HG03342 (cell line): ENCODE results near the gene EXOC4.

ENCODE experiments used
- ATAC-seq: cut with Tn5 transposase; IDR thresholded peaks from one replicate; pipeline ENCODE4 v1.9.1; 2021; ENCODE audit warnings: mild to moderate bottlenecking, moderate library complexity; ENCODE audit not compliant: unreplicated experiment

Gene EXOC4

DNA sequence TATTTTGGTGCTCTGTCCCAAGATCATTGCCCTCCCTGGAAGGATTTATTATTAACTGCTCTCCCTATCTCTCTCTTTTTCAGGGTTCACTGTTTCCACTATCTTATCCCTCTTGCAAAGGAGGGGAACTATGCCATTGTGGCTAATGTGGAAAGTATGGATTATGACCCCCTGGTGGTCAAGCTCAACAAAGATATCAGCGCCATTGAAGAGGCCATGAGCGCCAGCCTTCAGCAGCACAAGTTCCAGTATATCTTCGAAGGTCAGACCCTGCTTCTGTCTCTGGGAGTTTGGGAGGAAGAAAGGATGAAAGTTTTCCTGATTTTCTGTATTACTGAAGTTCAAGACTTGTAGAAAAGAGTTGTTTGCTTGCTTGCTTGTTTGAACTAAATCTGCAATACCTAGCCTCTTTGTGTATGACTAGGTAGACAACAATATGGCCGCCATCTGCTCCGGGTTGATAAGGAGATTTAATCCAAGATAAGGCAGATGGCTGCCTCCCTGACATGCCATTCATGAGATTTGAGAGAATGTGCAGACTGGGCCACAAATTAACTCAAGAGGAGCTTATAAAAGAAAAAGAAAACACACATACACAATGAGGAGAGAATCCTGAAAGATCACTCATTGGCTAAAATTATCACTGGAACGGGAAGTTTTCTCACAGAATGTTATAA lies 752.1 kb downstream of the EXOC4 start:
- no peak for ATAC-seq

DNA sequence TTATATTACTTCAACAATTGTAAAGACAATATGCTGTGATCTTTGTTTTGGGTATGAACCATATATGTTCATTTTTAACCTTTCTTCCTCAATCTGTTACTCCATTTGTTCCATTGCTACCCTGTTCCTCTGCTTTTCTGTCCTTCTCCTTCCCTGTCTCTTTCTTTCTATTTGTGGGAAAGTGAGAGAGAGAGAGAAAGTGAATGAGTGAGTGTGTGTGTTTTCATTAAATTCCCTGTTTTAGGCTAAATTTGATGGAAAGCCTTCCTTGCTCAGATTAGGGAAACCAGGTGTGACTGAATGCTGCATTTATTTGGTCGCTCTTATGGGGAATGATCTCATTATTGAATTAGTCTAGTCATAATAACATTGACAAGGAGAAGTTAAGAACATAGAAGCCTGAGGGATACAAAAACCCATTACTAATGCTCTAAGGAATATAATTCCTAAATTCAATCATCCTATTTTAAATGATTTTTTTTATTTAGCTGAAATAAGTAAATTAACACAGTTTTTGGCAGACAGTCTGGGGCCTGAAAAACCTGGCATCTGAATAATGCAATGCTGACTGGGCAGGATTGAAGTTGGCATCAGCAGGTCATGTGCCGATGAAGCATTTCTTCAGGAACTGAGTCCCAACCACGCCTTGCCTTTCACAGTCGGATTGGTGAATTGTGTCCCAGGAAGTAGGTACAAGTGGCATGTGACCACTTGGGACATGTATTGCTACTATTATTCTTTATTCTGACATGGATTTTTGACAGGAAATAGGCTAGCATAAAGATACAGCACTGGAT lies 756.6 kb downstream of the EXOC4 start:
- ATAC-seq: no peak

DNA sequence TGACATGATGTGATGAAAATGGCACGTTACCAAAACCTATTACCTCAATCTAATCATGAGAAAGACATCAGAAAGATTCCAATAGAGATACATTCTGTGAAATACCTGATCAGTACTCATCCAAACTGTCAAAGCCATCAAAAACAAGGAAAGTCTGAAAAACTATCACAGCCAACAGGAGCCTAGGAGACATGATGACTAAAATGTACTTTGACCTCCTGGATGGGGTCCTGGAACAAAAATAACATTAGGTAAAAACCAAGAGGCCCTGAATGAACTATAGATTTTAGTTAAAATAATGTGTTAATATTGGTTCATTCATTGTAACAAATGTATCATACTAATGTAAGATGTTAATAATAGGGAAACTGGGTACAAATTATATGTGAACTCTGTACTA lies 760.4 kb downstream of the EXOC4 start:
- ATAC-seq: no peak

DNA sequence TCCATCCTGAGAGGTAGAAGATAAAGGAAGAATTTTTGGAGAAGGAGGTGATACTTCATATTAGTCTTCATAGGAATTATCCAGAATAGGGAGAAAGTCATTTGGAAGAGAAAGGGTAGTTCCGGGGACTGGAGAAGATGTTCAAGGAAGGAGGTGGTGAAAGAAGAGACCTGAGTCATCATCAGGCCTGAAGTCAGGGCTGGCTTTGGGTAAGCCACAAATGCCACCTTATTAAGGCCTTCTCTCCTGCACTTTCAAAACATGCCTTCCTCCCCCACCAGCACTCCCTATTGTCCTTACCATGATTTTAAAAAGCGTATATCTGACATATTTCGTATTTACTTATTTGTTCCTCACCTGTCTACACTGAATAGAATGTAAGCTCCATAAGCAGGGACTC lies 762.1 kb downstream of the EXOC4 start:
- ATAC-seq: no peak

DNA sequence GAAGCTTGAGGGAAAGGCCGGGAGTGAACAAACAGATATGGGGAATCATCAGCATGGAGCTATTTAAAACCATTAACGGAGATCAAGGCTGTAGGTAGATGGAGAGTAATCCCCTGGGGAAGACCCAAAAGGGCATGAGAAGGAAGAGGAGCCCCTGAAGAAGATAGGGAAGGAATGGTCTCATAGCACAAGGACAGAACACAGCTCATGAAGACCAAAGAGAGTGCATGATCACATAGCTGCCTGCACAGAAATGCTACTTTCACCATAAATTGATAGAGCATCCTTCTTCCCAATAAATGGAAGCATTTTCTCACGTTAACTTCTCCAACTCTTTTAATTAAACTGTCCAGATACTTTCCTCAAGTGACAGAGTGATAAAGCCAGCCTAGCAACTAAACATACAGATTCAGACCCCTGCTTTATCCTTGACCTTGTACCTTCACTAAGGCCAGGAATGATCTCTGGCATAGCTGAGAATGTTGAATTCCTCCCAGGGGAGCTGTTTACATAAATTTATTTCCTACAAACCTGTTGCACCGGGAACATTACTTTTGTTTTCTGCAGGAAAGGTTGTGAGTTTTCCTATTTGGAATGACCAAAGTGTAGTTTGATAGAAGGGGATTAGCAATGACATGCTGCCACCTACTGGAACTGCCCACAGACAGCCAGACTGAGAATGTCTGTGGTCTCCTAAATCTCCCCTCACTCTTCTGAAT lies 763.5 kb downstream of the EXOC4 start:
- ATAC-seq: no peak

DNA sequence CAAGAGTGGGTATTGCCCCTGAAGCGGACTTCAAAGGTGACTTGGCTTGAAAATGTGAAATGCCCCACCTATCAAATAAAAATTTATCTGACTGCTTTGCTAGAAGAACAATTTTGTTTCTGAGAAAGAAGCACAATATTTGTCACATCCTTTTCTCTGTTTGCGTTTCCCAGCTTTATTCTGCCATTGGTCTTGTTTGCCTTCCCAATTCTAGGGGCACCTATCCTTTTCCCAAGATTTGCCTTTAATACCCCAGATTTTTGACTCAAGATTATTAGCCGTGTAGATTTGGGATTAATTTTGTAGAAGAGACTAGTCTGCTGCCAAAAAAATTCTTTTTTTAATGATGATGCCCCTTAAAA lies 764.0 kb downstream of the EXOC4 start:
- no peak for ATAC-seq

DNA sequence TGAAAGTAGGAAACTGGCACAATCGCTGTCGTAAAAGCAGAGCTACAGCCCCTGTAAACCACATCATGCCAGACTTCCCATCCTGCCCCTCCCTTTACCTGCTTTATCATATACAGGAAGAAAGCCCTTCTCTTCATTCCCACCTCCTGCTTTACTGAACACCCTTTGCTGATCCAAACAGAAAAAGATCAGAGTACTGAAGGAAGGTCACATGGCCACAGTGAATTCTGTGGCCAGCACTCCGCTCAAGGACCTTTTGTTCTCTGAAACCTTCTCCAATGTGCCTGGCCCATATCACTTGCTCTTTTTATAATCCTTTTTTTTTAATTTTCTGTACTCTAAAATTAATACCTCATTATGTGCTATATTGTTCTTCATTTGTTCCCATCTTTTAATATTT lies 765.4 kb downstream of the EXOC4 start:
- ATAC-seq: no peak

DNA sequence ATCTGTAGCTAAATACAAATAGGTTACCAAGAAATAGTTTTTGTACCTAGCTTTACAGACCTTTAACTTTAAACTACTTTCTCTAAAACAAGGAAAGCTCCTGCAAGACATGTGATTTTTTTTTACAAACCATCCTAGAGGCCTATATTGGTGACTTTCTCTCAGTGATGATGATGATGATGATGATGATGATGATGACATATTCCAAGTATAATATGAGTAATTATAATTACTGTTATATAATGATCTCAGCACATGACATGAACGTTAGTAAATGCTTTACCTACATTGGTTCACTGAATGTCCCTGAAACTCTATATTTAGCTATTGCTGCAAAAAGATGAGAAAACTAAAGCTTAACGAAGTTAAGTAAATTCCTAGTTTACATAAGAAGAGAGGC lies 766.4 kb downstream of the EXOC4 start:
- no peak for ATAC-seq

DNA sequence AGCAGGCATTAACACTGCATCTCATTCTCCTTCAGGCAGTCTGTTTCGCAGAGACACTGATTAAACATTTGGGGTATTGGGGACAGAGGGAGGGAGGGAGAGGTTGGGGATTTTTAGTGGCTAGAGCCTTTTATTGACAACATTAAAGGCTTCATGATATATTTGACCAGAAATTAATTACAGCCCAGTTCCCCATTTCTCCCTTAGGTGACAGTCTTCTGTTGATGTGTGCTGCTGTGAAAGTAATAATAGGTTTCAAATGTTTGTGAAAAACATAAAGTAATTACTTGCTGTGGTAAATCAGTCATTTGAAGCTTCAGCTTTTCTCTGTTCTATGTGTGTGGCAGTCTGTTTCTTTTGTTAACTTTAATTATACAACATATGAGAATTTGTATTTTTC lies 769.0 kb downstream of the EXOC4 start:
- no peak for ATAC-seq

DNA sequence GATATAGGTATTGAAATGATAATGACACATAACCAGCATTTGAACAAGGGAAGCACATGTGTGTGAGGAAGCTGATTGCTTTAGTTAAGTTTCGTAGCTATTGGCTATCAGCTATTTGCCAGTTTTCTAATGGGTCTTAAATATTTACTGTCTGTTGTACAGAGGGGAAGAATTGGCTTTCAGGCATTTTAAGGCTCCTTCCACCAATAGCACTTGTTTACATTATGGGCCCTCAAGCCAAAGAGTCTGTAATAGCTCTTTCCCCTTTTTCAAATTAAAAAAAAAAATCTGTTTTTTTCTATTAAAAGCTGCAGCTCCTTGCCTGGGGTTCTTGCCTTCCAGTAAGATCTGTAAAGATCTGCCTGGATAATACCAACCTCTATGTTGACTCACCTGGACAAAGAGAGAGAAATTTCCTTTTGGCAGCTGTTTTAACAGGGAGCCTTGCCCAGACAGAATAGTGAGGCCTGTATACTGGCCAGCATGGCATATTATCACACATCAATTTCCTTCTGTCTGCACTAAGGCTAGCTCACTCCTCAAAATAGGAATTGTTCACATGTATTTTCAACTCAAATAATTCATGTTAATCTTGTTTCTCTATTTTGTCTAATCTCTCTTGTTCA lies 769.5 kb downstream of the EXOC4 start:
- no peak for ATAC-seq

DNA sequence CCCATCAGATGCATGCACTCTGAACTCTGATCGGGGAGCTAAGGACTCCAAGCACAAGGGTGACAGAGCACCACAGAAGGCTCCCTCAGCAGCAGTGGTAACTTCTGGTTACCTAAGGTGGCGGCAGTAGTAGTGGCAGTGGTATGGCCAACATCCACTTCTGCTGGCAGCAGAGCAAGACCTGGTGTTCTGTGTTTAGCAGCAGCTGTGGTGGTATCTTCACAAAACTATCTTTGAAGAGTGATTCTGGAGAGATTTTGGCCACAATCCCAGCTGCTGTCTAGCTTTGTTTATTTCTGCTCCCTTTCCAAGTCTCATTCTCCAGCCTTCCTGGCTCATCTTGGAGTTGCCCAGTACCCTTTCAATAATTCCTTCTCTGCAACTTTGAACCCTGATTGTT lies 771.9 kb downstream of the EXOC4 start:
- no peak for ATAC-seq

DNA sequence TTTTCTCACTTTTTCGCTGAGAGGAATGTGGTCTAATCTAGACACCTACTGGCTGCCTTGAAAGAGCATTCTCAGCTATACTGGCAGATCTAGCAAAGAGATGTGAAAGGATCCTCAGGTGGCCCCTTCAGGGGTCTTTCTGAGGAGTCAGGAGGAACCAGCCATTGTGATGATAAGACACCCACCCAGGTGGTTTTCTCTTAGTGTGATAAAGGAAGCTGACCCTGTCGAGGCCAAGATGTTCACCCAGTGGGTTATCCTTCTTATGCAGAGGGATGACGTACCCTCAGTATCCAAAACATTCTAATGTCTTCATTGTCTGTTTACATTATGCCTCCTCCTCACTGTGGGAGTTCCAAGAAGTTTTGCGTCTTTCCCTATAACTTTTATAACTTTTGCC lies 776.0 kb downstream of the EXOC4 start:
- ATAC-seq: no peak

DNA sequence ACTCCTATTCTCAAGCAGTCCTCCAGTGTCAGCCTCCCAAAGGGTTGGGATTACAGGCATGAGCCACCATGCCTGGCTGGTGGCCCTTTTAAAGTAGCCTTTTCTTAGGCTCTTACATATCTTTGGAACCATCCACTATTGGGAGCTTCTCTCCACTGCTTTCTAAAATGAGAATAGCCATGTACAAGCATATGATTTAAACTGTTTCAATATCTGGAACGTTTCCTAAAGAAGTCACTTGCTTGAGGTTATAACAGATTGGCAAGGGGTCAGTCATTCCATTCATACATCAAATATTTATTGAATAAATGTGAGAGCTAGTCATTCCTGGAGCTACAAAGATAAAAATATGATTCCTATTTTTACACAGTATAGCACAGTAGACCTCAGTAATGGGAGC lies 776.9 kb downstream of the EXOC4 start:
- ATAC-seq: no peak

DNA sequence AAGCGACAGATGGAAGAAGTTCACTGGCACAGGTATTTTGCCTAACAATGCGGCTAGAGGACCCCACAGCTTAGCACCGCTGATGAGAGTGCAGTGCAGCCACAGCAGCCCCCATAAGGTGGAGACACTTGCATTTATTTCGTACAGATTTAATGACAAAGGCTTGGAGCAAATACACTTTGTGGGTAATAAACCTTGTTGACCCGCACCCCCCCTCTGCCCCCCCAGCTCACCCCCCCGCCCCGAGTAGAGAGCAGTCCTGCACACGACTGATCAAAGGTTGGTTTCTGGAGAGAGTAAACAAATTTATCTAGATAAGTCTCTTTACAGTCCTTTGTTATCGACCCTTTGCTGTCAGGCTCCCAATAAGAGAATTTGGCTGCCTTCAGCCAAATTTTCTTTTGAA lies 777.6 kb downstream of the EXOC4 start:
- ATAC-seq: no peak

DNA sequence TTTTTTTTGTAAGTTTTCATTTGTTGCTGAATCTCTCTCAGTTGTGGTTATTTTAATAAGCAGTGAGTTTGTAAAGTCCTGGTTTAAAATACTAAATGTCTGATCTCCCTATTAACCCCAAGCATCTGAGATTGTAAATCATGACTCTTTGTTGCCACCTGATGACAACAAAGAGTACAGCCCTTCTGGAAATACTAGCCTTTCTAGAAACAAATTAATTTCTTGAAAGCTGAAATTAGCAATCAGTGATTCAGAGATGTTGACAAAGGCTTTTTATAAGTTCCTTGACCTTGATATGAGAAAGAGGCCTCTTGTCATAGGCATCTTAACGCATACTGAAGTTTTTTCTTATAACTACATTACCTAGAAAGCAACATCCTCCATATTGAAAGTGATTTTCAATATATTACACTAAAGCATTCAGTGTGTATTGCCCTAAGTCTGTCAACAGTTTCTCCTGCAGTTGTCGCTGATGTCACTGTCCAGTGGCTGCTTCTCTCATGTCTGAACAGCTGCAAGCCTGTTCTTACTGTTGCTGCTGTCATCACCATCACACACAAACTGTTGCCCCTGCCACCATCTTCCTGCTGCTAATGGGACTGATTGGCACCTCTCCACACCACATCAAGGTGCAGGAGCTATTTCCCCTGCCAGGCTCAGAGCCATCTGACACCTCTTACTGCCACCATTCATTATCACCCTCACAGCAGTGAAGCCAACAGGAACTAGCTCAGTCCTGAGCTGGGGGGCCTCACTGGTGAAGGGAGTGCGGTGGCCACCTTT lies 779.1 kb downstream of the EXOC4 start:
- no peak for ATAC-seq

DNA sequence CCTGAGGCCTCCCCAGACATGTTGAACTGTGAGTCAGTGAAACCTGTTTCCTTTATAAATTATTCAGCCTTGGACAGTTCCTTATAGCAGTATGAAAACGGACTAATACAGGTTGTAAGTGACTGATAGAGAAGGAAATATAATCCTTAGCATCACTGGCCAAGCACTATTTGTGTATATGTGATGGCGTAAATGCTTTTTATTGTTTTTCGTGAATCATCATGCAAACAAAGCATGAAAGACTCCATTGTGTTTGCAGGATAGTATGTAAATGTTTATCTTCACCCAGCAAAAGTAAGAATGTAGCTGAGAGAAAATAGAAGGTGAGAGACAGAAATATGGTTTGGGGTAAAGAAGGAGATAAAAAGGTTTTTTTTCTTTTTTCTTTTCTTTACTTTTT lies 781.8 kb downstream of the EXOC4 start:
- no peak for ATAC-seq

DNA sequence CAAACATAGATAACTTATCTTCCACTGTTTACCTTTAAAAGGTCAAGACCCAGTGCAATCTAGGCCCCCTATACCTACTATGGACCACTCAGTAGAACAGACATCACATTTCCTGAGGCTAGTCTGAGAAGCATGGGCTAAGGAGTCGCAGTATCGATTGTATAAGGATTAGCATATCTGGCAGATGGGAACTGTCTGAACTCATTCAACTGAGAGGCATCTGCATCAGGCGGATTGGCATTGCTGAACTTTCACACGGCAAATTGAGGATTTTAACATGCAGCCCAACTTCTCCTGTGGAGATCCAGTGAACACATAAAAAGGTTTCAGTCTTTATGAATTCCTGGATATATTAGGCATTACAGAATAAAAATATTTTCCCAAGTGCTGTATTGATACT lies 785.1 kb downstream of the EXOC4 start:
- no peak for ATAC-seq

DNA sequence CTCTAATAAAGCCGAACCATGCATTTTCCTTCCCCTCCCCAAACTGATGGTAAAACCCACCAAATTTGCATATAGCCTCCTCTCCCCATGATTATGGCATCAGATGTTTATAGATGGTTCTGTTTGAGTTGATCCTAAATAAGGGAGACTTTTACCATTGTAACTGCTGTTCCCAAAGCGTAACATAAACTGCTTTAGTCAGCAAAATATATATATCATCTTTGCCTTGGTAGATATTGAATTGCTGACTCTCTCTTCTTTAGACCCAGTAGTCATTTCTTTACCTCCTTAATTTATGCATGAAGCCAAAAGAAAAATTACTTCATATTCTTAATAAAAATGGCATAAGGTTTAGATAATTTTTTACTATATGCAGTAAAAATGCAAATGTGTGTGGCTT lies 788.1 kb downstream of the EXOC4 start:
- no peak for ATAC-seq

DNA sequence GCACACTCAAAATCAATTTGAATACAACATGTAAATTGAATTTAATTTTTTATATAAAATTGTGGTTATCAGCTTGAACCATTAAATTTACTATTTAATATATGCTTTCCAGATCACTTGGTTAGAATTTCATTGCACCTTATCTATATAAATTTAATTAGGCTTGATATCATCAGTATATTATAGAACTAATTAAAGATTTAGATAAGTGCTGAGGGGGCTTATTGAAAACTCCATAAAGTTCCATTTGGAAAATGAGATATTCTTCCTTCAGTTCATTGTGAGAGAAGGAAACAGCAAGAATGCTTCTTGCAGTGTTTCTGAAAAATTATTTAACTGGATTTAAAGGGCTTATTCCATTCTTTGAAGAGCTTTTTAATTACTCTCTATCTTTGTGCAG lies 788.6 kb downstream of the EXOC4 start:
- no peak for ATAC-seq

DNA sequence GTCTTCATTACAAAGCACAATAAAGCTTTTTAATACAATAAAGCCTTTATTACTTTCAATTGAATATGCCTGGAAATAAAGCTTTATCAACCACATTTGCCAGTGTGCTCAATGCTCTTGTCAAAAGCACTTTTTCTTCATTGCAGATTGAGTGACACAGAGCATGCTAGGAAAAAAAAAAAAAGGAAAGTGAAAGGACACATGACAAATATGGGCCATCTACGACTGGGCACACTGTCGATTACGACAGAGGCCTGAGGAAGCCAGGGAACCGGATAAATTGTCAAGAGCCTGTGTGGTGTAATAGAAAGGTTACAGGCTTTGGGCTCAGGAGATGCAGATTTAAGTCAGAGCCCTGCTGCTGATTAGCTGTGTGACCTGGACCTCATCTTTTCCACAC lies 789.4 kb downstream of the EXOC4 start:
- ATAC-seq: no peak

DNA sequence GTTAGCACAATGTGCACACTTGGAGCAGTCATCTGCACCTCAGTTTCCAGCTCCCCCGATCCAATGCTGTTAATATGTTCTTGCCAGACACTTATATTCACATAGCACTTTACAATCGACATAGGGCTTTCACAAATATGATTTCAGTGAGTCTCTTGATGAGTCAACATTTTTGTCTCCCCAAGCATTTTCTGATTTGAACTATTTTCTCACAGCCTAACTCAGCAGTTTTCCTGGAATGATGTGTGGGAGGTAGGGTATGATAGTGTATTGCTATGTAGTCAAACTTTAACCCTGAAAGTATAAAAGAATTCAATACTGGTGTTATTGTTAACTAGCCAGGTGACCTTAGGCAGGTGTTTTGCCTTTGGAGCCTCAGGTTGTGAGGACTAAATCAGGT lies 791.8 kb downstream of the EXOC4 start:
- ATAC-seq: no peak
